Neural cell (in vitro differentiated cells): ENCODE data around the gene LRRC1.

Experiments
- EP300 ChIP-seq: fragments of 450-650 bp; conservative IDR thresholded peaks from 2 replicates; pipeline ENCODE4 v1.6.1; 2014; ENCODE audit warnings: antibody characterized with exemption, mild to moderate bottlenecking, moderate library complexity; ENCODE audit not compliant: poor library complexity, severe bottlenecking
- EZH2 ChIP-seq: fragments of 200-600, 300-800 bp; shearing (Covaris generic), sonication (generic); IDR thresholded peaks from 2 replicates; pipeline ENCODE4 v1.6.1; 2014; ENCODE audit warnings: antibody characterized with exemption, low read length, borderline replicate concordance, mild to moderate bottlenecking; ENCODE audit not compliant: insufficient read depth, poor library complexity, severe bottlenecking
- MXI1 ChIP-seq: fragments of 450-650 bp; conservative IDR thresholded peaks from 2 replicates; pipeline ENCODE4 v1.6.1; 2014; ENCODE audit warnings: antibody characterized with exemption, mild to moderate bottlenecking; ENCODE audit not compliant: poor library complexity, severe bottlenecking
- SMC3 ChIP-seq: fragments of 450-650 bp; conservative IDR thresholded peaks from 2 replicates; pipeline ENCODE4 v1.6.1; 2014; ENCODE audit warnings: antibody characterized with exemption, mild to moderate bottlenecking, moderate library complexity; ENCODE audit not compliant: poor library complexity
- TF ChIP-seq, protein P1 (sequence below): fragments of 450-650 bp; IDR thresholded peaks from 2 replicates; pipeline ENCODE4 v1.5.1; 2014; ENCODE audit warnings: antibody characterized with exemption, mild to moderate bottlenecking, moderate library complexity; ENCODE audit not compliant: poor library complexity, severe bottlenecking
- TF ChIP-seq, protein P2 (sequence below): IDR thresholded peaks from 2 replicates; pipeline ENCODE4 v1.6.1; 2012; ENCODE audit warnings: borderline replicate concordance

DNA sequence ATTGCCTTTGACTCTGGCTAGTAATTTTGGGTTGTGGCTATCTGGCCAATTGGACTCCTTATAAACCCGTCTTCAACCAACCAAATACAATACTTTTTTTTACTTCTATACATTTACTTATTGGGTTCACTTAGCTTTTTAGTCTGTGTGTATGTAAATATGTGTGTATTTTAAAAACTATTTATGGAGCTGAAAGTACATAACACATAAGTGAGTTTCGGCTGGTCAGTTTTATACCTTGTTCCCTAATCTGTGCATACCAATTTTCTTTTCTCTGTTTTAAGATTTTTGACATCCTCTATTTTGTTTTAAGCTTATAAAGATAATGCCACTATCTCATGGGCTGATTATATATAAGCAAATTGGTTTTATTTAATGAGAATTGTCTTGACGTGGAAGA, 129.5 kb downstream of the LRRC1 start:
- TF ChIP-seq, protein P1, sequence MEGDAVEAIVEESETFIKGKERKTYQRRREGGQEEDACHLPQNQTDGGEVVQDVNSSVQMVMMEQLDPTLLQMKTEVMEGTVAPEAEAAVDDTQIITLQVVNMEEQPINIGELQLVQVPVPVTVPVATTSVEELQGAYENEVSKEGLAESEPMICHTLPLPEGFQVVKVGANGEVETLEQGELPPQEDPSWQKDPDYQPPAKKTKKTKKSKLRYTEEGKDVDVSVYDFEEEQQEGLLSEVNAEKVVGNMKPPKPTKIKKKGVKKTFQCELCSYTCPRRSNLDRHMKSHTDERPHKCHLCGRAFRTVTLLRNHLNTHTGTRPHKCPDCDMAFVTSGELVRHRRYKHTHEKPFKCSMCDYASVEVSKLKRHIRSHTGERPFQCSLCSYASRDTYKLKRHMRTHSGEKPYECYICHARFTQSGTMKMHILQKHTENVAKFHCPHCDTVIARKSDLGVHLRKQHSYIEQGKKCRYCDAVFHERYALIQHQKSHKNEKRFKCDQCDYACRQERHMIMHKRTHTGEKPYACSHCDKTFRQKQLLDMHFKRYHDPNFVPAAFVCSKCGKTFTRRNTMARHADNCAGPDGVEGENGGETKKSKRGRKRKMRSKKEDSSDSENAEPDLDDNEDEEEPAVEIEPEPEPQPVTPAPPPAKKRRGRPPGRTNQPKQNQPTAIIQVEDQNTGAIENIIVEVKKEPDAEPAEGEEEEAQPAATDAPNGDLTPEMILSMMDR, result no peak
- TF ChIP-seq, protein P2, sequence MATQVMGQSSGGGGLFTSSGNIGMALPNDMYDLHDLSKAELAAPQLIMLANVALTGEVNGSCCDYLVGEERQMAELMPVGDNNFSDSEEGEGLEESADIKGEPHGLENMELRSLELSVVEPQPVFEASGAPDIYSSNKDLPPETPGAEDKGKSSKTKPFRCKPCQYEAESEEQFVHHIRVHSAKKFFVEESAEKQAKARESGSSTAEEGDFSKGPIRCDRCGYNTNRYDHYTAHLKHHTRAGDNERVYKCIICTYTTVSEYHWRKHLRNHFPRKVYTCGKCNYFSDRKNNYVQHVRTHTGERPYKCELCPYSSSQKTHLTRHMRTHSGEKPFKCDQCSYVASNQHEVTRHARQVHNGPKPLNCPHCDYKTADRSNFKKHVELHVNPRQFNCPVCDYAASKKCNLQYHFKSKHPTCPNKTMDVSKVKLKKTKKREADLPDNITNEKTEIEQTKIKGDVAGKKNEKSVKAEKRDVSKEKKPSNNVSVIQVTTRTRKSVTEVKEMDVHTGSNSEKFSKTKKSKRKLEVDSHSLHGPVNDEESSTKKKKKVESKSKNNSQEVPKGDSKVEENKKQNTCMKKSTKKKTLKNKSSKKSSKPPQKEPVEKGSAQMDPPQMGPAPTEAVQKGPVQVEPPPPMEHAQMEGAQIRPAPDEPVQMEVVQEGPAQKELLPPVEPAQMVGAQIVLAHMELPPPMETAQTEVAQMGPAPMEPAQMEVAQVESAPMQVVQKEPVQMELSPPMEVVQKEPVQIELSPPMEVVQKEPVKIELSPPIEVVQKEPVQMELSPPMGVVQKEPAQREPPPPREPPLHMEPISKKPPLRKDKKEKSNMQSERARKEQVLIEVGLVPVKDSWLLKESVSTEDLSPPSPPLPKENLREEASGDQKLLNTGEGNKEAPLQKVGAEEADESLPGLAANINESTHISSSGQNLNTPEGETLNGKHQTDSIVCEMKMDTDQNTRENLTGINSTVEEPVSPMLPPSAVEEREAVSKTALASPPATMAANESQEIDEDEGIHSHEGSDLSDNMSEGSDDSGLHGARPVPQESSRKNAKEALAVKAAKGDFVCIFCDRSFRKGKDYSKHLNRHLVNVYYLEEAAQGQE, result no peak
- TF ChIP-seq EZH2 (no peak), EP300 (no peak), SMC3 (no peak), MXI1 (no peak)
